G401 (cell line): ENCODE data around the gene GEMIN8. TPM values are rescaled to one million over a fixed set of nuclear protein-coding genes. Genes with fewer than 3 reads are reported as not detected.

Source experiments
- DNase-seq: peaks from one replicate; pipeline ENCODE4 v3.0.0-alpha.2; 2015; ENCODE audit warnings: low spot score
- in situ Hi-C: cut with HindIII; loops from 2 replicates; pipeline ENCODE4 v1.10.0; 2016; ENCODE audit warnings: low sequenced_read_pairs, mixed read lengths
- total RNA-seq: library from RNA; depleted of rRNA; stranded (reverse); fragments of >200 nt; shearing (Covaris generic); gene quantifications from 2 replicates; pipeline ENCODE4 v1.2.3, GENCODE V29; 2014

The GEMIN8 gene
- total RNA-seq, 1 experiment from 2014 or later = 14.8 TPM

DNA sequence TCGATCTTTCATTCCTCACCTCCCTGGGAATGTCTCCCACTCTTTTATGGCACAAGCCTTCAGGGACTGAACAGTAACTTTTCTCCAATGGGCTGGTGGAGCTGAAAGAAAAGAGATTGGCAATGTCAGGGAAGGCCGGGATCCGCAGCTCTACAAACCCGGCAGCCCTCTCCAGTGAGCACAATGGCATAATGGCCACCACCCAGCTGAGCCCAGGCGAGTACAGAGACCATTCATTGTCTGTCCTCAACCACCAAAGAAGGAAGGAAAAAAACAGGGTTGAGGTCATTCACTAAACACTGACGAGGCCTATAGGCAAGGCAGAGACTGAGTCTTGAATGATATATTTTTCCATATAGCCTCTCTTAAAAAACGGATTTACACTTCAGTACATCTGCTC lies 3.6 kb downstream of the GEMIN8 start:
- DNase-seq = no peak

DNA sequence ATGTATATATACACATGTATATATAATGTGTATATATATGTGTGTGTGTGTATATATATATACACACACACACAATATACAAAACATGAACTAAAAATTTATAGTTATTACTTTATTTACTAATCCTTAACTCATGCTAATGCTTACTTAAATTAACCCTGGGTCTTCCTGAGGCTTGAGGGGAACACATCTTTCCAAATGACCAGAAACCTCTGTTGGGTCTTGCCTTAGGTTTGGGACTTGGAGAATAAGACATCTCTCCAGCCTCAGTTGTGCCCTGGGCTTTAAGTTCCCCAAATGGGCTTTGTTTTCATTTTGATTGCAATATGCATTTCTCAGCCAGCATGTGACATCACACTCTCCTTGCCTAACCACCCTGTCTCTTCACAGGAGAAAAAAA lies 7.7 kb downstream of the GEMIN8 start:
- in situ Hi-C loops = no loop called here
- DNase-seq = no peak

More for the DNA sequence above, 3.6 kb downstream of the GEMIN8 start:
- in situ Hi-C loops = no loop called here

DNA sequence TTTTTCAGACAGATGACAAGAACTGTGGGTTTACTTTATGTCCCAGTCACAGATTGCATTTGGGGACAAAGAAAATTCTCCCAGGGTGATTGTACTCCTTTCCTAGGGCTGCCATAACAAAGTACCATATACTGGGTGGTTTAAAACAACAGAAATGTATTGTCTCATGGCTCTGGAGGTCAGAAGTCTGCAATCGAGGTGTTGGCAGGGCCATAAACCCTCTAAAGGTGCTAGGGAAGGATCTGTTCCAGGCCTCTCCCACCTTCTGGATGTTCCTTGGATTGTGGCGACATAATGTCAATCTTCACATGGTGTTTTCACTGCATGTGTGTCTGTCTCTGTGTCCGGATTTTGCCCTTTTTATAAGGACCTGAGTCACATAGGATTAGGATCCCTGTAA lies 12.3 kb downstream of the GEMIN8 start:
- DNase-seq = no peak
- in situ Hi-C loops = no loop called here

DNA sequence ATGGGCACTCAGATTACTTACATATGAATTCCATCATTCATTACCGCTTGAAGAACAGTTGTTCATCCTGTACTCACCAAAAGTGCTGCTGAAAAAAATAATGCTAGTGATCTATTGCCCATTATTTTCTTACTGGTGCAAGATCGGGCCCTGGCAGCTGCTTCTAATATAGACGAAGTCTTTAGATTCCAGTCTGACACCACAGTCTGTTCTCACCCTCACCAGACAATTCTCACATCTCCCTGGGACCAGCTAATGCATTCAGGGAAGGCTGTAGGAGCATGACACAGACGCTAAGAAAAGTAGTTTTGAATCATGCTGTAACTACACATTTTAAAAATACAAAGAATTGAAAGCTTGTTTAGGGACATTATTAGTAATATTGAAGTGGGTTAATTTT lies 13.8 kb downstream of the GEMIN8 start:
- in situ Hi-C loops = no loop called here

DNA sequence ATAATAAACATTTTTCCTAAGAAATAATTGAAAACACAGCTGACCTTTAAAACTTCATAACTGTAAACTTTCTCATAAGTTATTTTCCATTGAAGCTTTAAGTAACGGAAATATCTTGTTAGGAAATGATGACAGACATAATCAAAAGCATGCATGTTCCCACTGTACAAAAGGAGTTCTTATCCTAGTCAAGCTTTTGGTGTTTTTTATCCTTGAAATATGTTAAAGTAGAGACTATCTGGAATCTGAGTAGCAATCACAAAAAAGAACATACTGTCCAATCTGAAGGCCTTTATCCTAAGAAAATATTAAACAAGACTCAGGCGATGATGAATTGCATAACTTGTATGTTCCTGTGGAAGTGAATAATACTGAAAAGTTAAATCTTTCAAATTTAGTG lies 14.4 kb downstream of the GEMIN8 start:
- DNase-seq = no peak
- in situ Hi-C loops = no loop called here

More for the DNA sequence above, 13.8 kb downstream of the GEMIN8 start:
- DNase-seq = no peak

DNA sequence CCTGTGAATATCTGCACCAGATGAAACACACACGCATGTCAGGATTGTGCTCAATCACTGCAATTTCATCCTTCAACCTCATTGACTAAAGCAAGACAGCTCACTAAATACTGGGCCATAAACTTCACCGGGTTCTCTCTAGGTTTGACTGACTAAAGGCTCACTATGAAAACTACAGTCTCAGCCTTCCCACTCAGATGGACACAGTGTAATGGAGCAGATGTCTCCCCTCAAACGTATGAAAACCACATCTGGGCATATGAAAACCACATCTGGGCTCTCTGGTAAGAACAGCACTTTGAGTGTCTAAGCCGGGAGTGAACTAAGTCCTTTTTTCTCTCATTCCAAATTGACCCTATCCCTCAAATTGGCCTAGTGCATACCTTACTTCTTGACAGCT lies 15.2 kb downstream of the GEMIN8 start:
- in situ Hi-C loops = no loop called here
- DNase-seq = no peak

DNA sequence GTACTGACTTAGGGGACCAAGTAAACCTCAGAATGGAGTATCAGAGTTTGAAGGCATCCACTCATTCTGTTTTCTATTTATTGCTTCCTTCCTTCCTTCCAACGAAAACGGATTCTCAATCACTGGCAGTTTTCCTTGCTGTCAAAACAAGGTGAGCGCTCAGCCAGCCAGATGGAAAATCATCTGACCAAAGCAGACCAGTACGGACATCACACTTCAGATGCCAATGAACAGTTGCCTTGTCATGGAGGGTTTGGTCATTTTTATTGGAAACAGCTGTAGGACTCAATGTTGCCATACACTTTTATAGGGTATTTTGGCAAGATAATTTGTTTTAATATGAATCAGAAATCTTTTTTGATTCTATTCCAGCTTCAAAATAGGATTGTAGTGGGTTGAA lies 16.6 kb downstream of the GEMIN8 start:
- DNase-seq = no peak
- in situ Hi-C loops = no loop called here

DNA sequence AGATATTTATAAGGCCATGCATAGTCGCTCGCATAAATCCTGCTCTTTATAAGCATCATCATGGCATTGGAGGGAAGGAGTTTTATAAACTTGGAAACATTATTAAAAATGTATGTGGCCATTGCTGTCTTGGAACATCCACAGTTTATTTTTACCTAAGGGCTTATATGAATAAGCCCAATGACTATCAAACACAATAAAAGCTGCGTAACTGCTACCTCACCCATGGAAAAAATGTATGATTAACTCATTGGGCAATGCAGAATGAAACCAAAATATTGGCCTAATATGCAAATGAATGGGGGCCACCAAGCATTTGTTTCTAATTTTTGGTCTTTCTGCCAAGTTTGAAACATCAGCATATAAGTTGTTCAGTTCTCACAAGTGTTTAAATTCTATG lies 19.1 kb downstream of the GEMIN8 start:
- in situ Hi-C loops = no loop called here

DNA sequence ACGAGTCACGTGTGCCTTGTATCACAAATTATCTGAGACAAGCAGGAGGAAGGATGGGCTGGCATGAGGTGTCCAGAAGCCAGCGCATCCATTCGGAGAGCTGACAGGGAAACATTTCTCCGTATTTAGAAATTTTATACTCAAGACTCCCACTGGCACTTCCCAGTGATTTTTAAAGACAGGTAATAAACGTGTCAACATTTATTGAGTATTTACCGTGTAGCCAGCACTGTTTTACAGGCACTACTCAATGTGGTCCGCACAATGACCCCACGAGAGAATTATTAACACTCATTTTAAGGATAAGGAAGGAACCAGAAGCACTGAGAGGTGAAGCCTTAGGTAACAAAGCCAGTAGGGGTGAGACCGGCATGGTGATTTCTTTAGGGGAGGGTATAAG lies 23.2 kb downstream of the GEMIN8 start:
- in situ Hi-C loops = no loop called here
- DNase-seq = no peak

More for the DNA sequence above, 19.1 kb downstream of the GEMIN8 start:
- DNase-seq = no peak

DNA sequence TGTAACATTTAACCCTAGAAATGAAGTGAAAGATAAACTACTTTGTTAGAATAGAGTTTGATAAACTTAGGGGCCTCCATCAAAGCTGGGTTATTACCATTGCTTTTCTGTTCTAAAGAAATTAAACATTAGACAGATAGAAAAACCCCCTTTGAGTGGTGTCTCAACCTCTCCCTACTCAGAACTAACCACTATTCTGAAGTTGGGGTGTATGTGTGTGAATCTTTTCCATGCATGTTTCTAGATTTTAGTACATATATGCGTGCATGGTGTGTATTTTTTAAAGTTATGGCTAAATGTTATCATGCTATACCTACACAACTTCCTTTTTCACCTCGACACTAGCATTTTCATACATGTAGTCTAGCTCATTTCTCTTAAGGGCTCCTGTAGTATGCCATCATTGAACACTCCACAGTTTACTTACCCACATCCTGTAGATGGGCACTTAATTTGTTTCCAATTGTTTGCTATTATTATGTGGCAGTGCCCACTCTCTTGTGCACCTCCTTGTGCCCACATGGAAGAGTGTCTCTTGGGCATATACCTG lies 25.7 kb downstream of the GEMIN8 start:
- DNase-seq = no peak
- in situ Hi-C loops = no loop called here

DNA sequence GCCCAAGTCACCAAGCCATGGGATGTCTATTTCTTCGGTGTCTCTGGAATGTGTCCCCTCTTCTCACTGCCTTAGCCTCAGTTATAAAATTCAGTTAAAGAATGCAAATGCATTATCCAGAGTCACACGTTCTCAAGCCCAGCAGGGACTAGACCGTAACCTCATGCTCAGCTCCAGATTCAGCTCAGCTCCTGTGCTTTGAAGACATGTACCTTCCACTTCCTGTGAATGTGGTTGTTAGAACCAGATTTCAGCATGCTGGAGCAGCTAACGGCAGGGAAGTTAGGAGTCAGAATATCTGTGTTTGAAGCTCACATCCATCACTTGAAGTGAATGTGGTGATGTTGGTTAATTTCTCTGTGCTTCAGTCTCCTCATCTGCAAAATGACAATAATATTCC lies 26.7 kb downstream of the GEMIN8 start:
- in situ Hi-C loops = no loop called here
- no peak for DNase-seq

DNA sequence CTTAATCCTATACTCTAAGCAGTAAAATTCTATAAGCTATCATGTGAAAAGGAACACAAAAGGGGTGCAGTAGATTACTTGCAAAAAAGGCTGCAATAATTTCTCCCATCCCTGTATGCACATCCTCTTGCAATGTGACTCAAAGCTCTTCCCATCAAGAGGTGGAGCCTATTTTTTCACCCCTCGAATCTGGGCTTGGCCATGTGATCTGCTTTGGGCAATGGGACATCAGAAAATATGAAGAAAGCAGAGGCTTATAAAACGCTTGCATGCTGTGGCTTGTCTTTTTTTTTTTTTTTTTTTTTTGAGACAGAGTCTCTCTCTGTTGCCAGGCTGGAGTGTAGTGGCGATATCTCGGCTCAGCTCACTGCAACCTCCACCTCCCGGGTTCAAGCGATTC lies 33.0 kb downstream of the GEMIN8 start:
- DNase-seq = no peak
- in situ Hi-C loops = no loop called here

DNA sequence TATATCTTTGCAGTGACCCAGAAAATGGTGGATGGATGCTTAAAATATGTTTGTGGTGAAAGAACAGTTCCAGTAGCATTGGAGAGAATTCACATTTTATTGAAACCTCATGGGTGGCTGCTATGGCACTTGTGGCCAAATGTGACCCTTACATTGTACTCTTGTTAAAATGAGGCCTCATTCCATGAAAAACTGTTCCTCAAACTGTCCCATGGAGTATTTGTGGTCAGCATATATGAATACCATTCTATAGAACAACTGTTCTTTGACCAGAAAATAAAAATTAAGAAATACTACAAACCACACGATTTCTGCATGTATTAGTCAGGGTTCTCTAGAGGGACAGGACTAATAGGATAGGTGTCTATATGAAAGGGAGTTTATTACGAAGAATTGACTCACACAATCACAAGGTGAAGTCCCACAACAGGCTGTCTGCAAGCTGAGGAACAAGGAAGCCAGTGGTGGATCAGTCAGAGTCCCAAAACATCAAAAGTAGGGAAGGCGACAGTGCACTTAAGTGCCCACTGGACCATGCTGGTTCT lies 35.1 kb downstream of the GEMIN8 start:
- DNase-seq = no peak
- in situ Hi-C loops = no loop called here

DNA sequence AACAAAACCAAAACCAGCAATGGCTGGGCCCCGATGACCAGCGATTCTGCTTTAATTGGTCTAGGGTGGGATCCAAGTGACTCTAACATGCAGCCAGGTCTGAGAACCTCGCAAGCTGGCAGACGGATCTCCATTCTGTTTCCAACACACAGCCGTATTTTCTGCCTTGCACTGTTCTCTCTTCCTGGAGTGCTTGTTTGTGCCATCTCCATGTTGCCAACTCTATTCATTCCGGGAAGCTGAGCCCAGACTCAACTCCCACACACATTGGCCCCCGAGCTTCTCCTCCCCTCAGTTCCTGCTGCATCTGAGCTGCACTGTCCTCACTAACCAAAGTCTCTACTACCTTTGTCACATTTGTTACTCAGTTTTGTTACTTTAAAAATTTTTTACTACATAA lies 35.6 kb downstream of the GEMIN8 start:
- DNase-seq = peak; percentile 48
- in situ Hi-C loops = no loop called here

DNA sequence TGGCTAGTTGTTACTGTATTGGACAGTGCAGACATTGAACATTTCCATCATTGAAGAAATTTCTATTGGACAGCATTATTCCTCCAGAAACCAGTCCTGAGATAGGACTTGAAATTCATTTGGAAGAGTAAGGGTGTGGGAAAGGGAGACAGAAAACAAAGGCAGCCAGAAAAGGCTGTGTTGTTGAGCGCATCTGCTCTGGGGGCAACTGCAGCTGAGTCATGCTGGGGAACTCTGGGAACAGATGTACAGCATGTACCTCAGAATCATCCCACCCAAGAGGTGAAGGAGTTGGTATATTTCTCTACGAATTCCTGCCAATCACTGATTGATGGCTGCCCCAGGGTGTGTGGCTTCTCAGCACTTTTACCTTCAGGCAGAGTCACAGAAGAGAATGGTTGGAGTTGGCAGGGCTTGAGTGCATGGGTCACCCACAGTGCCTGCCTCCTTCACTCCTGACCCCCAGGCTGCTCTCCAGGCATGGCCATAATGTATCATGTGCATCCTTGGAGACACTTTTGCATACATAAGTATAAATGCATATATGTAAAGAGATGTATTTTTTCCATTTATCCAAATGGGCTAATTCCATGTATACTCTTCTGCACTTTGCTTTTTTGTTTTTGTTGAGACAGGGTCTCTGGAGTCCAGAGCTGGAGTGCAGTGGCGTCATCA lies 39.4 kb downstream of the GEMIN8 start:
- no peak for DNase-seq
- in situ Hi-C loops = no loop called here

DNA sequence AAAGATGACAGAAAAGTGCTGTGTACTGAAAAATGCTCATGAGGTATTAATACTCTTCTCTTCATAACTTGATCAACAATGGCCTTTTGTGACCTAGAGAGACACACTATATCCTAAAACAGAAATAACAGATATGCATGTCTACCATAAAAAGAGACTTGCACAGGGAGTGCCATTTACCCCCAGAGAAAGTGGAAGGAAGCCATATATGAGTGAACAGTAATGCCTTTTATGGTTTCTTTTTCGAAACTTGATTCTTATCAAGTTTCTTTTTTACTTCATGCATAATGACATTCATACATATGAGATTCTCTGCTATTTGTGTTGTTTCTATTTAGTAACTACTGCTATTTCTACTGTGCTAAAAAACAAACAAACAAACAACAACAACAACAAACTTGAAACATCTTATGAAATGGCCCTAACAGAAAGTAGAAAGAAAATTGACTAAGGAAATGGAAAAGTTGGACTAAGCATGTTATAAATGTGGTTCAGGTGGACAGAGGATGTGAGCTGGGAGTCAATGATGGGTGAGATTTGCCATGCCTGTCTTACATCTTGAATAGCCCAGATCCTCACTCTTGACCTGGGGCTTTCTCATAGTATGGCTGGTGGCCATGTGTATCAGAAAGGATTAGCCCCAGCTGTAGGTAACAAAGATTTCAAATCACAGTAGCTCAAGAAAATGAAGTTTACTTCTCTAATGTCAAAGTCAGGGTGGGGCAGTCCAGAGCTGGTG lies 43.8 kb downstream of the GEMIN8 start:
- no peak for DNase-seq
- in situ Hi-C loops = no loop called here

DNA sequence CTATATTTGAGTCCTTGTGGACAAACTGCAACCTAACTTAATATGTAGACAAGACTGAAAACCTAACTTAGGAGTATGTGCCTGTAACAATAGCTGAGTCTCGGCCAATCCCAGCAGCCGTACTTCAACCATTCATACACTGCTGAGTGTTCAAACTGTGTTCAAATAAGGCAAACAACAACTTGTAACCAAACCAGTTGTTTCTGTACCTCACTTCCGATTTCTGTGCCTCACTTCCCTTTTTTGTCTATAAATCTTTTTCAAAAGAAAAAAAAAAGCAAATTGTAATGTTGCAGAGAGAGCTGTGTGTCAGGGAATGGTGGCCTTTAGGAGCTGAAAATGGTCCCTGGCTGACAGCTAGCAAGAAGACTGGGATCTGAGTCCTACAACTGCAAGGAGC lies 46.0 kb downstream of the GEMIN8 start:
- in situ Hi-C loops = no loop called here
- DNase-seq = no peak

DNA sequence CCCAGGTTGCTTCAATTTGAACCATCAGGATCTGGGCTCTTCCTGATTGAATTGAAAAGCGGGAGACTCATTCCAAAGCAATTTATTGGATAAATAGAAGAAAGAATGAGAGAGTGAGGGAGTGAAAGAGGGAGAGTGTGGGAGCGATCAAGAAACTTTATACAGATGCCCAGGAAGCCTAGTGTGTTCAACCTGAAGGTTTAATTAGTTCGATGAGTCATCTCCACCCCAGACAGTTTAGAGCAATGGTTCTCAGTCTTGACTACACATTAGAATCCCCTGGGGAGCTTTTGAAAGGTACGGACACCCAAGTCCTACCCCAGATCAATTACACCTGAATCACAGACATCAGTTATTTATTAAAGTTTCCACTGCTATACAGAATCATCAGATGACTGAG lies 61.5 kb downstream of the GEMIN8 start:
- no peak for DNase-seq
- in situ Hi-C loops = no loop called here

DNA sequence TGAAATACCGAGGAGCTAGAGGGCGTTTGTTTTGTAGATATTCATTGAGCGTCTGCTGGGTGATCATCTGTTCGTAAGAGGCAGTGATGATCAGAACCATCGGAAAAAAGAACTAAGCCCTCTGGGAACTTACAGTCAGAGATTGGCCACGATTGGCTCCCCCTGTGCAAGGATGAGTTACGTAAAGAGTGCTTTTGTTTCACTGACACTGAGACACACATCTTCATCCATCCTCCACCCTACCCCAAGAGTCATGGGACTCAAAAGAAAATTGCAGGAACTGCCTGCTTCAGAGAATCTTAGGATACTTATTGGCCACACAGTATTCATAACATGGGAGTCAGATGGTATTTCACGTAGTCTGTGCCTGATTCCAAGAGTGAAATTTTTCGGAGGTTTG lies 62.1 kb downstream of the GEMIN8 start:
- in situ Hi-C loops = no loop called here

DNA sequence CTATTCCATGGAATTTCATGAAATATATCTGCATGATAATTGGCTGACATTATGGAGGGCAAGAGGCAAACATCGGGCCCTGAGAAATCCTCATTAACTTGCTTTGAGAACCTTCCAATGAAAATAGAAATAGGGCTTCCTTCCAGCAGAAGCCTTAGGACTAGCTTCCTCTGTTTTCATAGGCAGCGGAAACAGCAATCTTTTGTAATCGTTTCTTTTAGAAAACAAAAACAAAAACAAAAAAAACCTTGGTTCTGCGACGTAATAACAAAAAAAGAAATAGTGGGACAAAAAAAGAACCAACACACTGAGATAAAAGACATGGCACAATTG lies 62.9 kb downstream of the GEMIN8 start:
- no peak for DNase-seq

More for the DNA sequence above, 62.1 kb downstream of the GEMIN8 start:
- no peak for DNase-seq

More for the DNA sequence above, 62.9 kb downstream of the GEMIN8 start:
- in situ Hi-C loops = no loop called here
